Spleen (tissue), 11 donors: ENCODE data around the gene TAB3. TPM values are rescaled to one million over a fixed set of nuclear protein-coding genes. Genes with fewer than 3 reads are reported as not detected.

Source experiments
- DNase-seq: peaks from one replicate; pipeline ENCODE4 v3.0.0-alpha.2; 2020
- H3K27ac ChIP-seq, 8 donors: fragments of 200-600 bp; sonication (generic) in 7 of 8; 1 replicate in 4 of 8; 2 replicates in 4 of 8; pipeline versions ENCODE4 v1.5.0 to v1.8.0; 2016 to 2021; ENCODE audit warnings: inconsistent platforms in 4 of 8, mild to moderate bottlenecking in 4 of 8, moderate library complexity in 1 of 8
- H3K27me3 ChIP-seq, 7 donors: fragments of 200-600 bp; sonication (generic) in 6 of 7; replicated peaks in 1 of 7; 1 replicate in 4 of 7; 2 replicates in 3 of 7; pipeline versions ENCODE4 v1.5.0 to v1.8.0; 2016 to 2021; ENCODE audit warnings: inconsistent platforms in 3 of 7, mild to moderate bottlenecking in 1 of 7
- H3K36me3 ChIP-seq, 6 donors: fragments of 200-600 bp; sonication (generic) in 5 of 6; 1 replicate in 4 of 6; 2 replicates in 2 of 6; pipeline versions ENCODE4 v1.5.0 to v1.8.0; 2016 to 2021; ENCODE audit warnings: inconsistent platforms in 2 of 6
- H3K4me1 ChIP-seq, 6 donors: fragments of 200-600 bp; sonication (generic) in 5 of 6; 1 replicate in 3 of 6; 2 replicates in 3 of 6; pipeline versions ENCODE4 v1.5.0 to v1.8.0; 2016 to 2021; ENCODE audit warnings: inconsistent platforms in 3 of 6
- H3K4me3 ChIP-seq, 8 donors: fragments of 200-600 bp; sonication (generic) in 7 of 8; 1 replicate in 4 of 8; 2 replicates in 4 of 8; pipeline versions ENCODE4 v1.5.0 to v1.8.0; 2016 to 2021; ENCODE audit warnings: inconsistent platforms in 4 of 8, mild to moderate bottlenecking in 4 of 8, moderate library complexity in 2 of 8
- H3K9me3 ChIP-seq, 8 donors: fragments of 200-600 bp; sonication (generic) in 7 of 8; 1 replicate in 4 of 8; 2 replicates in 4 of 8; pipeline versions ENCODE4 v1.5.0 to v1.8.0; 2016 to 2021; ENCODE audit warnings: inconsistent platforms in 4 of 8
- POLR2A ChIP-seq, 3 donors: fragments of 450-650 bp; IDR thresholded peaks; one replicate each; pipeline ENCODE4 v1.5.1; 2017; ENCODE audit warnings: antibody characterized with exemption in 3 of 3, mild to moderate bottlenecking in 1 of 3
- POLR2AphosphoS5 ChIP-seq, 3 donors: sonication (generic); formaldehyde crosslinking; IDR thresholded peaks; one replicate each; pipeline ENCODE4 v1.5.1; 2017; ENCODE audit warnings: antibody characterized with exemption in 3 of 3
- WGBS, 5 donors: extraction: QIAGEN DNeasy Blood & Tissue Kit in 3 of 5; methylation state at CpG; one replicate each; pipeline versions ENCODE4 v1.1.5 to v1.1.7; 2013 to 2018; 5-methylcytosine and 5-hydroxymethylcytosine counted together
- intact Hi-C: fragments of 100-400 bp; cut with DNase I; formaldehyde crosslinking; loops from one replicate; pipeline ENCODE4 v1.15.0; 2023; ENCODE audit warnings: low total_unique reads
- polyA plus RNA-seq, 3 donors: library from polyadenylated mRNA; stranded (reverse); fragments of 200-250 nt; gene quantifications; one replicate each; pipeline ENCODE4 v1.2.1, GENCODE V29; 2013
- total RNA-seq, 7 donors: library from RNA; depleted of rRNA in 3 of 7; stranded (reverse); fragments of >200 nt in 3 of 7; fragmentation: NEBNext Ultra II Directional in 4 of 7; extraction: Animal tissue kit (Norgen Biotek cat#: 25700) in 4 of 7; gene quantifications; one replicate each; pipeline versions ENCODE4 v1.1.0 to v1.2.1, GENCODE V29; 2016 to 2021
- TF ChIP-seq, protein P1 (sequence below), 11 experiments: fragments of 200-600 bp in 7 of 11; fragments of 450-650 bp in 4 of 11; sonication (generic) in 4 of 11; IDR thresholded peaks in 8 of 11; conservative IDR thresholded peaks in 3 of 11; 1 replicate in 7 of 11; 2 replicates in 4 of 11; pipeline versions ENCODE4 v1.4.0 to v1.8.0; 2016 to 2021; ENCODE audit warnings: antibody characterized with exemption in 11 of 11, inconsistent platforms in 4 of 11, mild to moderate bottlenecking in 1 of 11
- donor health status: healthy with polysubstance abuse.
- donor health status: DM: no; HTN: no; CAD: no; lungs with moderate emphysema.
- donor health status: DM: no; HTN: no; CAD: no.
- donor health status: Bipolar disorder and iron deficiency.
- donor health status: healthy.
- donor health status: DM: no; HTN: no; CAD: no.
- donor health status: DM: yes; HTN: yes; CAD: no.

The TAB3 gene
- total and polyA plus RNA-seq, 10 donors, result 5.5 to 52.5 (median 19.3) TPM

DNA sequence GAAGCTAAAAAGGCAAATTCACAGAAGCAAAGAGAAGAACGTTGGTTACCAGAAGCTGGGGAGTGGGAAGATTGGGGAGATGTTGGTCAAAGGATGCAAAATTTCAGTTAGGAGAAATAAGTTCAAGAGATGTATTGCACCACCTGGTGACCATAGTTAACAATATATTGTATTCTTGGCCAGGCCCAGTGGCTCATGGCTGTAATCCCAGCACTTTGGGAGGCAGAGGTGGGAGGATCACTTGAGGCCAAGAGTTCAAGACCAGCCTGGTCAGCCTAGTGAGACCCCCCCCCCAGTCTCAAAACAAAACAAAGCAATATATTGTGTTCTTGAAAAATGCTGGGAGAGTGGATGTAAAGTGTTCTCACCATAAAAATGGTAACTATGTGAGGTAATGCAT lies 67.9 kb downstream of the TAB3 start:
- no peak overlapping the region for H3K4me3 ChIP-seq
- TF ChIP-seq, protein P1, sequence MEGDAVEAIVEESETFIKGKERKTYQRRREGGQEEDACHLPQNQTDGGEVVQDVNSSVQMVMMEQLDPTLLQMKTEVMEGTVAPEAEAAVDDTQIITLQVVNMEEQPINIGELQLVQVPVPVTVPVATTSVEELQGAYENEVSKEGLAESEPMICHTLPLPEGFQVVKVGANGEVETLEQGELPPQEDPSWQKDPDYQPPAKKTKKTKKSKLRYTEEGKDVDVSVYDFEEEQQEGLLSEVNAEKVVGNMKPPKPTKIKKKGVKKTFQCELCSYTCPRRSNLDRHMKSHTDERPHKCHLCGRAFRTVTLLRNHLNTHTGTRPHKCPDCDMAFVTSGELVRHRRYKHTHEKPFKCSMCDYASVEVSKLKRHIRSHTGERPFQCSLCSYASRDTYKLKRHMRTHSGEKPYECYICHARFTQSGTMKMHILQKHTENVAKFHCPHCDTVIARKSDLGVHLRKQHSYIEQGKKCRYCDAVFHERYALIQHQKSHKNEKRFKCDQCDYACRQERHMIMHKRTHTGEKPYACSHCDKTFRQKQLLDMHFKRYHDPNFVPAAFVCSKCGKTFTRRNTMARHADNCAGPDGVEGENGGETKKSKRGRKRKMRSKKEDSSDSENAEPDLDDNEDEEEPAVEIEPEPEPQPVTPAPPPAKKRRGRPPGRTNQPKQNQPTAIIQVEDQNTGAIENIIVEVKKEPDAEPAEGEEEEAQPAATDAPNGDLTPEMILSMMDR (IDR thresholded peaks at IDR 0.05 in 8 of 11, conservative IDR thresholded peaks at IDR 0.05 in 3 of 11), result no peak
- TF ChIP-seq POLR2A (IDR thresholded peaks at IDR 0.05) (no peak), POLR2AphosphoS5 (IDR thresholded peaks at IDR 0.05) (no peak)
- no peaks in the 10 kb centered on the region for H3K4me1 ChIP-seq
- no peaks in the 10 kb centered on the region for H3K27me3 ChIP-seq
- H3K9me3 ChIP-seq, result no peaks in the 10 kb centered on the region
- H3K27ac ChIP-seq, result no peak overlapping the region
- 49 to 89% (median 59%) methylated on average over 1 of the region's 1 CpG for WGBS, 5 donors
- no peaks in the 10 kb centered on the region for H3K36me3 ChIP-seq
- intact Hi-C loops, result no loop called here
- no peak for DNase-seq

DNA sequence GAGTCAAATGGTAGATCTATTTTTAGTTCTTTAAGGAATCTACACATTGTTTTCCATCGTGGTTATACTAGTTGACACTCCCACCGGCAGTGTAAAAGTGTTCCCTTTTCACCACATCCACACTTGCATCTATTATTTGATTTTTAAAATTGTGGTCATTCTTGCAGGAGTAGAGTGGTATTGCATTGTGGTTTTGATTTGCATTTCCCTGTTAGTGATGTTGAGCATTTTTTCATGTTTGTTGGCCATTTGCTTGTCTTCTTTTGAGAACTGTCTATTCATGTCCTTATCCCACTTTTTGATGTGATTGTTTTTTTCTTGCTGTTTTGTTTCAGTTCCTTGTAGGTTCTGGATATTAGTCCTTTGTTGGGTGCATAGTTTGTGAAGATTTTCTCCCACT lies 70.0 kb downstream of the TAB3 start:
- TF ChIP-seq, protein P1 (IDR thresholded peaks at IDR 0.05 in 8 of 11, conservative IDR thresholded peaks at IDR 0.05 in 3 of 11), result no peak
- no peak for TF ChIP-seq POLR2A (IDR thresholded peaks at IDR 0.05)

DNA sequence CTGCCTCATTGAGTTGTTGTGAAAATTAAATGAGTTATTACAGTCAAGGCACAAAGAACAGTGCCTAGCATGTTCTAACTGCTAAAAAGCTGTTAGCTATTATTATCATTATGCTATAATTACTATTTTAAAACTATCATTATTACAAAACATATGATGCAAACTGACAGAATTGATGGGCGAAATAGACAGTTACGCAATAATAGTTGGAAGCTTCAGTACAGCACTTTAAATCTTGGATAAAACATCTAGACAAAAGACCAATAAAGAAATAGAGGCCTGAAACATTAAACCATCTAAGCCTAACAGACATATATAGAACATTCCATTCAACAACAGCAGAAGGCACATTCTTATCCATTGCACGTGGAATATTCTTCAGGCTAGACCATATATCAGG lies 73.0 kb downstream of the TAB3 start:
- DNase-seq, result no peak
- WGBS, 5 donors, result 76 to 92% (median 83%) methylated on average over 3 of the region's 3 CpGs
- Histone ChIP-seq H3K4me3 (no peak overlapping the region), H3K36me3 (no peaks in the 10 kb centered on the region), H3K9me3 (no peaks in the 10 kb centered on the region), H3K27me3 (no peaks in the 10 kb centered on the region), H3K27ac (no peak overlapping the region), H3K4me1 (peaks cover 0 to 3% (median 0%) of the 10 kb centered on the region in 6 donors)
- intact Hi-C loops, result no loop called here
- TF ChIP-seq POLR2A (IDR thresholded peaks at IDR 0.05) (no peak), POLR2AphosphoS5 (IDR thresholded peaks at IDR 0.05) (no peak)
- TF ChIP-seq, protein P1 (IDR thresholded peaks at IDR 0.05 in 8 of 11, conservative IDR thresholded peaks at IDR 0.05 in 3 of 11), result no peak

More for the DNA sequence above, 70.0 kb downstream of the TAB3 start:
- intact Hi-C loops, result no loop called here
- no peak overlapping the region for H3K27ac ChIP-seq
- no peaks in the 10 kb centered on the region for H3K36me3 ChIP-seq
- H3K27me3 ChIP-seq, result no peaks in the 10 kb centered on the region
- H3K4me1 ChIP-seq, result no peaks in the 10 kb centered on the region
- H3K4me3 ChIP-seq, result no peak overlapping the region
- WGBS, 5 donors, result 19 to 54% (median 25%) methylated on average over 2 of the region's 2 CpGs
- H3K9me3 ChIP-seq, result no peaks in the 10 kb centered on the region
- DNase-seq, result no peak

DNA sequence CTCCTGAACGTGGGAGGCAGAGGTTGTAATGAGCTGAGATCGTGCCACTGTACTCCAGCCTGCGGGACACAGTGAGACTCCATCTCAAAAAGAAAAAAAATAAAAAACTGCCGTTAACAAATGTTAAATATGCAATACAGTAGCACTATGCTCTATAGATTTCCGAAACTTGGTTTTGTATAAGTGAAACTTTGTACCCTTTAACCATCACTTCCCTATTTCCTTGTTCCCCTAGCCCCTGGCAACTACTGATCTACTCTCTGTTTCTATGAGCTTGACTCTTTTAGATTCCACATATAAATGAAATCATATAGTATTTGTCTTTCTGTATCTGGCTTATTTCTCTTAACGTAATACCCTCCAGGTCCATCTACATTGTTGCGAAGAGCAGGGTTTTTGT lies 74.1 kb downstream of the TAB3 start:
- Histone ChIP-seq H3K4me1 (peaks cover 0 to 3% (median 0%) of the 10 kb centered on the region in 6 donors), H3K36me3 (no peaks in the 10 kb centered on the region), H3K9me3 (no peaks in the 10 kb centered on the region), H3K27ac (no peak overlapping the region), H3K27me3 (no peaks in the 10 kb centered on the region), H3K4me3 (no peak overlapping the region)
- TF ChIP-seq POLR2AphosphoS5 (IDR thresholded peaks at IDR 0.05), result no peak
- TF ChIP-seq, protein P1 (IDR thresholded peaks at IDR 0.05 in 8 of 11, conservative IDR thresholded peaks at IDR 0.05 in 3 of 11), result no peak
- no peak for TF ChIP-seq POLR2A (IDR thresholded peaks at IDR 0.05)
- intact Hi-C loops, result no loop called here
- 71 to 83% (median 75%) methylated on average over 7 of the region's 7 CpGs for WGBS, 5 donors
- DNase-seq, result no peak
